HG02852 (cell line): ENCODE results near the gene CCDC183.
"Not testable (repeated sequence)": the region's sequence is repeated elsewhere in the genome, so short reads cannot be mapped to it uniquely, and the experiment has no call there.

Experiments used
- ATAC-seq: cut with Tn5 transposase; IDR thresholded peaks from one replicate; pipeline ENCODE4 v1.9.1; 2021; ENCODE audit warnings: mild to moderate bottlenecking, moderate library complexity; ENCODE audit not compliant: unreplicated experiment

CCDC183 gene

GRCh38 chr9:136837146-136837855 is 41.2 kb downstream of the CCDC183 start:
- no peak for ATAC-seq

- not testable (repeated sequence) for ATAC-seq
Observed at GRCh38 chr9:136837856-136838277, 41.7 kb downstream of the CCDC183 start.

DNA sequence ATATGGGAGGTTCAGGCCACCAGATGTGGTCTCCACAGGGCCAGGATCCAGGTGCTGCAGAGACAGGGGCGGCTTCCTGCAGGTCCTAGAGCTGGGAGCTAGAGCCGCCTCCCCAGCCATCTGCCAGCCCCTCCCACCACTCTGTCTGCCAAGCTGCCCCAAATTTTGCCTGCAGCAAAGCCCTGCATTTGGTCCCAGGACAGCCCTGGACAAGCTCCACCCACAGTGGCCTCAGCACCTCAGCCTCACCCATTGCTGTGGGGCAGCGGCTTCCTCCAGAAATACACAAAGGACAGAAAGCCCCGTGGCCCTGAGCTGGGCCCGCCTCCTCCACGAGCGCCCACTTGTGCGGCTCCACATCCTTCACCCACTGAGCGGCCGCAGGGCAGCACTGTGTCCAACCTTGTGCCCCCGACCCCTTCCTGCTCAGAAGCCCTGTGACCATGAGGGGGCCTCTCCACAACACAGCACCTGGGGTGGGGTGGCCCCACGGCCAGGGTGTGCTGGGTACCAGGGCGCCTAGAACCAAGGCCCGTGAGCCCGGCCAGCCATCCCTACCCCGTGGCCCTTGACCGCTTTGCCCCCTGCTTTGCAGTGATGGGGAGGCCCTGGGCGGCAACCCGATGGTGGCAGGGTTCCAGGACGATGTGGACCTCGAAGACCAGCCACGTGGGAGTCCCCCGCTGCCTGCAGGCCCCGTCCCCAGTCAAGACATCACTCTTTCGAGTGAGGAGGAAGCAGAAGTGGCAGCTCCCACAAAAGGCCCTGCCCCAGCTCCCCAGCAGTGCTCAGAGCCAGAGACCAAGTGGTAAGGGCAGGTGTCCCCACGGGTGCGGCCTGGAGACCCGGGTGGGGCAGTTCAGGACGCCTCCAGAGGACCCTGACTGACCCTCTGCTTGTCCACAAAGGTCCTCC is 42.4 kb downstream of the CCDC183 start:
- ATAC-seq = no peak

DNA sequence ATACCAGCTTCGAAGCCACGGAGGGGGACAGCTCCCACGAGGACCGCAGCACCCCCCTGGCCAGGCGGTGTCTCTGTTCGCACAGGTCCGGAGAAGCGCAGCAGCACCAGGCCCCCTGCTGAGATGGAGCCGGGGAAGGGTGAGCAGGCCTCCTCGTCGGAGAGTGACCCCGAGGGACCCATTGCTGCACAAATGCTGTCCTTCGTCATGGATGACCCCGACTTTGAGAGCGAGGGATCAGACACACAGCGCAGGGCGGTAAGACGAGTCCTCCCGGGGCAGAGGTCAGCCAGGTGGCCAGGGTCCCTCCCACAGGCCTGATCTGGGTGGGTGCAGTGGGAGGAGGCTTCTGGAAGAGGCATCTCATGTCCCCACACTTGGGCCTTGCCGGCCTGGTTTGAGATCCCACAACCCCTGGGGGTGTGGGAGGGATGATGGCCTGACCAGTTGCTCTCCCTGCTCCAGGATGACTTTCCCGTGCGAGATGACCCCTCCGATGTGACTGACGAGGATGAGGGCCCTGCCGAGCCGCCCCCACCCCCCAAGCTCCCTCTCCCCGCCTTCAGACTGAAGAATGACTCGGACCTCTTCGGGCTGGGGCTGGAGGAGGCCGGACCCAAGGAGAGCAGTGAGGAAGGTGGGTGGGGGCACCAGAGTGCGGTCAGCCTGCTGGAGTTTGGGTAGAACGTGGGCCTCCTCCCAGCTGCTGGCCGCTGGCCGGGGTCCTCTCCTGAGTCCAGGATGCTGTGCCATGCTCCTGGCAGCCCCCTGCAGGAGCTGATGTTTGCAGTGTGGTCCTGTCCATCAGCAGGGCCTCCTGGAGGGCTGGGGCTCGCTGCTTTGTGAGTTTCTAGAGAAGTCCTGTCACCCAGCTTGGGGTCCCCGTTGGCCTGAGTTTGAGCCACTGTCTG is 43.3 kb downstream of the CCDC183 start:
- ATAC-seq = no peak

GRCh38 chr9:136840140-136840876 is 44.2 kb downstream of the CCDC183 start:
- no peak for ATAC-seq

- no peak for ATAC-seq
Observed at GRCh38 chr9:136840877-136841645, 44.9 kb downstream of the CCDC183 start.

DNA sequence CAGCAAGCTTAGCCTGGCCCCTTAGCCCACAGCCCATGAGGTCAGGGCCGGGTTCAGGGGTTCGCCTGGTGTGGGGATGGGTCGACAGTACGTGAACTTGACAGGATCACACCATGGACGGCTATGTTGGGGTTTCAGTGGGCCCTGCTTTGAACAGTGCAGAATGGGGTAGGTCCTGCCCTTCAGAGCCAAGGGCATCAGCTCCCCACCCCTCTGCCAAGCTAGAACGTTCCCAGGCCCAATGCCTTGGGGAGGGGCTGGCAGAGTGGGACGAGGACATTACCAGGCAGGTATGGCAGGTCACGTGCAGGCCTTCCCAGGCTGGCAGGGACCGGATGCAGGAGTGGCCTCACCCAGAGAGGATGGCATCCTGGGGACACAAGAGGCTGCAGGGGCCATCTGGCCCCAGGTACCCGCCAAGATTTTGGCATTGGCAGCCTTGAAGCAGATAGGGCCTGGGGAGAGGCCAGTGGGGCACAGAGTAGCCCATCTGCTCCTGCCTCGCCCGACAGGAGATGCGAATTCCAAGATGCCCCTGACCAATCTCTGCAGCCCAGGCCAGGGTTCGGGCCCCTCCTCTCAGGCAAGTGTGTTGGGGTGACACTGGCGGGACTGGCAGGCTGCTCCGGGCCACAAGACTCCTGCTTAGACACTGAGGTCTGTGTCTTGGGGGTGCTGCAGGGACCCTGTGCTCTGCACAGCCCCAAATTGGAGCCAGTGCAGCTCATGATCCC is 45.7 kb downstream of the CCDC183 start:
- not testable (repeated sequence) for ATAC-seq

- ATAC-seq = peak; percentile 72
Observed at GRCh38 chr9:136842380-136842948, 46.3 kb downstream of the CCDC183 start, which contains the start of gene AJM1. Gene AJM1, plus strand, starts transcription at chr9:136842478. Its CDS starts 1,937 bp downstream, at chr9:136844415.

- not testable (repeated sequence) for ATAC-seq
Observed at GRCh38 chr9:136843159-136843800, 47.1 kb downstream of the CCDC183 start.

GRCh38 chr9:136843801-136844740 is 47.9 kb downstream of the CCDC183 start:
- ATAC-seq = not testable (repeated sequence)

- ATAC-seq = no peak
Observed at GRCh38 chr9:136844761-136845464, 48.8 kb downstream of the CCDC183 start.

GRCh38 chr9:136845465-136846260 is 49.5 kb downstream of the CCDC183 start:
- ATAC-seq = no peak

GRCh38 chr9:136846376-136847087 is 50.4 kb downstream of the CCDC183 start:
- no peak for ATAC-seq

DNA sequence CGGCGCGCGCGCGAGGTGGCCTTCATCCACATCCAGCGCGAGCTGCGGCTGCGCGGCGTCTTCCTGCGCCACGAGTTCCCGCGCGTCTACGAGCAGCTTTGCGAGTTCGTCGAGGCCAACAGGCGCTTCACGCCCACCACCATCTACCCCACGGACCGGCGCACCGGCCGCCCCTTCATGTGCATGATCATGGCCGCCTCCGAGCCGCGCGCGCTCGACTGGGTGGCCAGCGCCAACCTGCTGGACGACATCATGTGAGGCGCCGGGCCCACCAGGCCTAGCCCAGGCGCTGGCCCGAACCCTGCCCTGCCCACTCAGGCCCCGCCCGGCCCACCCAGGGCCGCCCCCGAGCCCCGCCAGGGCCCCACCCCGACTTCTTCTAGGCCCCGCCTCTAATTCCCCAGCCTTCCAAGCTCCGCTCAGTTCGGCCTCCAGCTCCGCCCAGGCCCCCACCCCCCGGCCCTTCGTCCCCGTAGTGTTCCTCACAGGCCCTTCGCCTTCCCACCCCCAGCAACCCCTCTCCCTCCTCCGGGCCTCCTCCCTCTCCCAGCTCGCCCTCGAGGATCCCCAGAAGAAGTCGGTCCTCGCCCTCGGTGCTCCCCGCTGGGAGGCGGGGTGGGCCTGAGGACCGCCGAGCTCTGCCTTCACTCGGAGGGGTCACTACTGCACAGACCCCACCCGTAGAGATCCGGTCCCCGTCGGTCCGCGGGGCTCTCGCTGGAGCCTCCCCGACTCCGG is 51.1 kb downstream of the CCDC183 start:
- ATAC-seq = no peak
